Endothelial cell of umbilical vein (primary cell): ENCODE data around the gene CAMTA1. TPM values are rescaled to one million over a fixed set of nuclear protein-coding genes. Genes with fewer than 3 reads are reported as not detected.

ENCODE experiments used
- BruUV-seq: library from RNA; stranded (reverse); fragments of 400-500 nt; replicated peaks from 2 replicates; lab custom pipeline; 2021; lab: Mats Ljungman, UMichigan
- CTCF ChIA-PET: fragments of 300-600, 350-600 bp; sonication (Branson Sonifier 250); formaldehyde crosslinking; loops from one replicate; lab custom pipeline; 2021; ENCODE audit warnings: antibody characterized with exemption, inconsistent platforms; lab: Charles Lee
- POLR2A ChIA-PET: fragments of 300-600, 350-600 bp; sonication (Branson Sonifier 250); formaldehyde crosslinking; loops from one replicate; lab custom pipeline; 2021; ENCODE audit warnings: antibody characterized with exemption, inconsistent platforms; lab: Charles Lee
- DNase-seq: peaks from one replicate; pipeline ENCODE4 v3.0.0-alpha.2; 2011; ENCODE audit warnings: low read depth, low spot score
- FAIRE-seq: peaks from 2 replicates; lab custom pipeline; 2011; peaks lifted over from hg19 to GRCh38; lab: Jason Lieb, UNC
- H2AFZ ChIP-seq: 2 replicates; pipeline ENCODE4 v1.6.0; 2012; ENCODE audit warnings: low read depth, low read length, control low read depth, inconsistent platforms
- H3K27ac ChIP-seq: 2 replicates; pipeline ENCODE4 v1.5.1; 2011; ENCODE audit warnings: low read depth, mild to moderate bottlenecking, control low read depth, low read length, moderate library complexity; ENCODE audit not compliant: insufficient read depth
- H3K27me3 ChIP-seq, 2 experiments: 2 replicates each; pipeline versions ENCODE4 v1.6.0 to v1.6.1; 2011; ENCODE audit warnings: low read length in 2 of 2, mixed read lengths in 1 of 2; ENCODE audit not compliant: control insufficient read depth in 2 of 2, insufficient read depth in 2 of 2
- H3K36me3 ChIP-seq, 2 experiments: 2 replicates in 1 of 2; 3 replicates in 1 of 2; pipeline ENCODE4 v1.5.1; 2011; ENCODE audit warnings: low read length in 2 of 2, mild to moderate bottlenecking in 1 of 2, moderate library complexity in 1 of 2; ENCODE audit not compliant: control insufficient read depth in 2 of 2, insufficient read depth in 2 of 2; ENCODE audit errors: extremely low read depth in 1 of 2
- H3K4me1 ChIP-seq: 3 replicates; pipeline ENCODE4 v1.5.1; 2011; ENCODE audit warnings: mild to moderate bottlenecking, low read length; ENCODE audit not compliant: control insufficient read depth, insufficient read depth; ENCODE audit errors: extremely low read depth
- H3K4me2 ChIP-seq: 2 replicates; pipeline ENCODE4 v1.6.1; 2011; ENCODE audit warnings: low read length, control low read depth, mixed read lengths; ENCODE audit not compliant: insufficient read depth
- H3K4me3 ChIP-seq, 3 experiments: fragments of 200-600 bp in 1 of 3; sonication (generic), shearing (Covaris generic) in 1 of 3; replicated peaks in 1 of 3; 2 replicates each; pipeline ENCODE4 v1.5.1; 2011 to 2016; ENCODE audit warnings: control low read depth in 3 of 3, low read length in 3 of 3, mild to moderate bottlenecking in 2 of 3, inconsistent platforms in 1 of 3, low read depth in 1 of 3, moderate library complexity in 1 of 3; ENCODE audit not compliant: insufficient read depth in 1 of 3
- H3K79me2 ChIP-seq: 2 replicates; pipeline ENCODE4 v1.6.0; 2012; ENCODE audit warnings: low read length, inconsistent platforms; ENCODE audit not compliant: control insufficient read depth, insufficient read depth
- H3K9ac ChIP-seq: replicated peaks from 2 replicates; pipeline ENCODE3; 2011; ENCODE audit warnings: low read length, control low read depth; ENCODE audit not compliant: insufficient read depth; ENCODE audit errors: extremely low read depth
- H3K9me1 ChIP-seq: replicated peaks from 3 replicates; pipeline ENCODE4 v1.6.0; 2011; ENCODE audit warnings: mild to moderate bottlenecking, low read length; ENCODE audit not compliant: control insufficient read depth, insufficient read depth; ENCODE audit errors: extremely low read depth
- H3K9me3 ChIP-seq: replicated peaks from 2 replicates; pipeline ENCODE4 v1.5.1; 2012; ENCODE audit warnings: low read length, inconsistent platforms; ENCODE audit not compliant: control insufficient read depth, insufficient read depth
- H4K20me1 ChIP-seq: replicated peaks from 2 replicates; pipeline ENCODE3; 2011; ENCODE audit warnings: mild to moderate bottlenecking, low read length; ENCODE audit not compliant: control insufficient read depth, insufficient read depth; ENCODE audit errors: extremely low read depth
- EZH2 ChIP-seq: IDR thresholded peaks from 2 replicates; pipeline ENCODE4 v1.6.1; 2012; ENCODE audit warnings: borderline replicate concordance, low read depth, mild to moderate bottlenecking, moderate library complexity, low read length, inconsistent platforms; ENCODE audit not compliant: severe bottlenecking
- FOS ChIP-seq: IDR thresholded peaks from 2 replicates; pipeline ENCODE4 v1.6.1; 2011; ENCODE audit warnings: mild to moderate bottlenecking, low read length, moderate library complexity, borderline replicate concordance; ENCODE audit not compliant: insufficient read depth
- GATA2 ChIP-seq: IDR thresholded peaks from 2 replicates; pipeline ENCODE4 v1.7.0; 2011; ENCODE audit warnings: low read depth, mild to moderate bottlenecking, moderate library complexity, mixed read lengths, low read length; ENCODE audit not compliant: insufficient read length, insufficient read depth
- JUN ChIP-seq: IDR thresholded peaks from 2 replicates; pipeline ENCODE4 v1.6.1; 2011; ENCODE audit warnings: borderline replicate concordance, low read depth; ENCODE audit not compliant: insufficient read length, insufficient read depth
- MYC ChIP-seq: IDR thresholded peaks from one replicate; pipeline ENCODE4 v1.6.1; 2011; ENCODE audit warnings: mild to moderate bottlenecking, low read depth, low read length
- POLR2A ChIP-seq: IDR thresholded peaks from 2 replicates; pipeline ENCODE4 v1.6.1; 2012; ENCODE audit warnings: low read depth, mild to moderate bottlenecking, control low read depth, low read length
- POLR2AphosphoS5 ChIP-seq: IDR thresholded peaks from 2 replicates; pipeline ENCODE4 v1.6.1; 2012; ENCODE audit warnings: low read depth, mild to moderate bottlenecking, control low read depth, low read length, moderate library complexity; ENCODE audit not compliant: insufficient read depth
- dilution Hi-C: fragments of 300-500 bp; cut with MboI; formaldehyde crosslinking; loops from one replicate; pipeline ENCODE4 v1.15.0; 2019; ENCODE audit warnings: low sequenced_read_pairs; ENCODE audit not compliant: extremely low pct_ligation_motif_present
- intact Hi-C: fragments of 100-400 bp; cut with micrococcal nuclease; formaldehyde crosslinking; loops from one replicate; pipeline ENCODE4 v1.10.0; 2022
- polyA plus RNA-seq, 4 experiments: library from polyadenylated mRNA; depleted of rRNA in 3 of 4; stranded (reverse) in 3 of 4; unstranded in 1 of 4; fragments of >200 nt; gene quantifications; 2 replicates each; pipeline versions ENCODE4 v1.2.1 to v1.2.3, GENCODE V29; 2011 to 2012; ENCODE audit warnings: missing spikeins in 1 of 4
- total RNA-seq: library from RNA; stranded (reverse); gene quantifications from 2 replicates; pipeline ENCODE4 v1.2.3, GENCODE V29; 2021
- TF ChIP-seq, protein P1 (sequence below): IDR thresholded peaks from 2 replicates; pipeline ENCODE4 v1.6.1; 2011; ENCODE audit not compliant: insufficient read depth, insufficient read length
- TF ChIP-seq, protein P2 (sequence below), 2 donors: IDR thresholded peaks; 1 replicate in 1 of 2; 2 replicates in 1 of 2; pipeline ENCODE4 v1.5.1; 2011; ENCODE audit warnings: low read length in 2 of 2, mild to moderate bottlenecking in 2 of 2, moderate library complexity in 2 of 2, control low read depth in 1 of 2, inconsistent platforms in 1 of 2, low read depth in 1 of 2; ENCODE audit not compliant: insufficient read depth in 1 of 2; ENCODE audit errors: extremely low read depth in 1 of 2

CAMTA1 gene
- total and polyA plus RNA-seq, 2 donors (not counting 3 experiments of a cell fraction or from before 2014, with no cell fraction given): 50.8 to 92.7 TPM

DNA sequence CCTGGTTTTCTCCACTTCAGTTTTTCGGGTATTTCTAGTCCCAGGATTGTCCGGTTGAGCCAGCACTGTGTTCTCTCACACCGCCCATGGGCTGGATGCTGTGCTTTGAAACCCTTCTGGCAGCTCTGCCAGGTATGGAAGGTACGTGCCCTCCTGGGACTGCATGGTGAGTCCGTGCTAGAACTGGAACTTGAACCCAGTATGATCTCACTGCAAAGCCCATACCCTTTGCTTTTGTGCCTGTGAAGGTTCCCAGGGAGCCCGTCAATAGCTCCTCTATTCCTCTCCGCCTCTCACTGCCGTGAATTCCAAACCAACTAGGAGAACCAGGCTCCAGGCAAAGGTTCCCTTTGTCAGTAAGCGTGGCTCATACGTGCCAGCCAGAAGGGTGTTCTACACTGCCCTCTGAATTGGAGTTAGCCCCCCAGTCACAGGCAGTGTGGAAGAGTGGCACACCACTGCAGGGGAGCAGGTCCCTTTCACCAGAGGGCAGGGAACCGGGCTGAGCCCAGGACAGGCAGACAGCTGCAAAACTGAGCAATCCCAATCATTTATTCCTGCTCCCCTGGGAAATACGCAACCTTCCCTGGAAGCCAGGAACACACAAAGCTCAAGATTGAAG, 310.2 kb downstream of the CAMTA1 start:
- H3K9ac ChIP-seq: no peak overlapping the region
- no peaks in the 10 kb centered on the region for H4K20me1 ChIP-seq
- FAIRE-seq (no peak), DNase-seq (no peak)
- no peaks in the 10 kb centered on the region for H3K79me2 ChIP-seq
- no peak overlapping the region for H3K4me3 ChIP-seq
- BruUV-seq: no TSS peak
- TF ChIP-seq MYC: no peak
- TF ChIP-seq FOS: no peak
- TF ChIP-seq, protein P1, sequence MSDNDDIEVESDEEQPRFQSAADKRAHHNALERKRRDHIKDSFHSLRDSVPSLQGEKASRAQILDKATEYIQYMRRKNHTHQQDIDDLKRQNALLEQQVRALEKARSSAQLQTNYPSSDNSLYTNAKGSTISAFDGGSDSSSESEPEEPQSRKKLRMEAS: no peak
- no peak for TF ChIP-seq GATA2
- TF ChIP-seq POLR2AphosphoS5: no peak
- no peak for TF ChIP-seq EZH2
- TF ChIP-seq, protein P2, sequence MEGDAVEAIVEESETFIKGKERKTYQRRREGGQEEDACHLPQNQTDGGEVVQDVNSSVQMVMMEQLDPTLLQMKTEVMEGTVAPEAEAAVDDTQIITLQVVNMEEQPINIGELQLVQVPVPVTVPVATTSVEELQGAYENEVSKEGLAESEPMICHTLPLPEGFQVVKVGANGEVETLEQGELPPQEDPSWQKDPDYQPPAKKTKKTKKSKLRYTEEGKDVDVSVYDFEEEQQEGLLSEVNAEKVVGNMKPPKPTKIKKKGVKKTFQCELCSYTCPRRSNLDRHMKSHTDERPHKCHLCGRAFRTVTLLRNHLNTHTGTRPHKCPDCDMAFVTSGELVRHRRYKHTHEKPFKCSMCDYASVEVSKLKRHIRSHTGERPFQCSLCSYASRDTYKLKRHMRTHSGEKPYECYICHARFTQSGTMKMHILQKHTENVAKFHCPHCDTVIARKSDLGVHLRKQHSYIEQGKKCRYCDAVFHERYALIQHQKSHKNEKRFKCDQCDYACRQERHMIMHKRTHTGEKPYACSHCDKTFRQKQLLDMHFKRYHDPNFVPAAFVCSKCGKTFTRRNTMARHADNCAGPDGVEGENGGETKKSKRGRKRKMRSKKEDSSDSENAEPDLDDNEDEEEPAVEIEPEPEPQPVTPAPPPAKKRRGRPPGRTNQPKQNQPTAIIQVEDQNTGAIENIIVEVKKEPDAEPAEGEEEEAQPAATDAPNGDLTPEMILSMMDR (IDR thresholded peaks at IDR 0.05; ENCODE audit: extremely low read depth in 1 of 2, insufficient read depth in 1 of 2, low read depth in 1 of 2, low read length in 2 of 2): no peak
- no peak for TF ChIP-seq JUN
- no peak for TF ChIP-seq POLR2A
- no peak overlapping the region for H3K4me2 ChIP-seq
- H3K4me1 ChIP-seq: no peaks in the 10 kb centered on the region
- no peaks in the 10 kb centered on the region for H3K9me3 ChIP-seq
- ChIA-PET CTCF (no interaction called here), POLR2A (no interaction called here)
- dilution Hi-C loops (no loop called here), intact Hi-C loops (no loop called here)
- H3K27ac ChIP-seq: no peak overlapping the region
- H2AFZ ChIP-seq: no peak overlapping the region
- no peaks in the 10 kb centered on the region for H3K36me3 ChIP-seq
- H3K9me1 ChIP-seq: no peaks in the 10 kb centered on the region
- H3K27me3 ChIP-seq: no peaks in the 10 kb centered on the region
